ENCODE data around the gene SPG11.

- TF ChIP-seq CTCF (IDR thresholded peaks at IDR 0.05; ENCODE audit: low read depth, low read length) (no peak), POLR2A (IDR thresholded peaks at IDR 0.05; ENCODE audit: extremely low read depth, insufficient read length) (no peak), MYC (IDR thresholded peaks at IDR 0.05; ENCODE audit: low read depth, low read length) (no peak)
Measured at GRCh38 chr15:44516436-44516835, 147.0 kb downstream of the SPG11 start.
